Stimulated activated CD4-positive, alpha-beta T cell treated with anti-CD3 and anti-CD28 coated beads, Interleukin-12 subunit alpha, Interleukin-12 subunit beta, amount 100 ng/mL, for 48 hours (primary cell): ENCODE data around the gene ZNF488.
"Not testable (repeated sequence)": the region's sequence is repeated elsewhere in the genome, so short reads cannot be mapped to it uniquely, and the experiment has no call there.

Source experiments
- DNase-seq, 3 donors: peaks; one replicate each; pipeline ENCODE4 v3.0.0-alpha.2; 2020; ENCODE audit warnings: low read depth in 2 of 3, low spot score in 1 of 3

Gene ZNF488

DNA sequence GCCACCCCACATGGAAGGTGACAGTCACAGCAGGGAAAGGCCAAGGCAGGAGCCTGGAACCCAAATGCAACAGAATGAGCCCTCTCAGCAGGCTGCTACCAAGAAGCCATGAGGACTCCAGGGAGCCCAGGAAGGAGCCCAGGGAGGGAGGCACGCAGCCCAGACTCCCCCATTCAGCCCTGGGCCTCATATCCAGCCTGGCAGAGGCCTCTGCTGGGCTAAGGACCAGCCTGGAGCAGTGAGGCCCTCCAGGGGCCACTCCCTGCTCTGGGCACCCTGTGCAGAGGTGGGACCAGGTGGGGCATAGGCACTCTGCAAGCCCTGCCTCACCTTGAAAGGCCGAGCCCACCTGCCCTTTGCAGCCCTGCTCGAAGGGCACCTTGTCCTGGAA lies 25.8 kb upstream of the ZNF488 start:
- no peak for DNase-seq

DNA sequence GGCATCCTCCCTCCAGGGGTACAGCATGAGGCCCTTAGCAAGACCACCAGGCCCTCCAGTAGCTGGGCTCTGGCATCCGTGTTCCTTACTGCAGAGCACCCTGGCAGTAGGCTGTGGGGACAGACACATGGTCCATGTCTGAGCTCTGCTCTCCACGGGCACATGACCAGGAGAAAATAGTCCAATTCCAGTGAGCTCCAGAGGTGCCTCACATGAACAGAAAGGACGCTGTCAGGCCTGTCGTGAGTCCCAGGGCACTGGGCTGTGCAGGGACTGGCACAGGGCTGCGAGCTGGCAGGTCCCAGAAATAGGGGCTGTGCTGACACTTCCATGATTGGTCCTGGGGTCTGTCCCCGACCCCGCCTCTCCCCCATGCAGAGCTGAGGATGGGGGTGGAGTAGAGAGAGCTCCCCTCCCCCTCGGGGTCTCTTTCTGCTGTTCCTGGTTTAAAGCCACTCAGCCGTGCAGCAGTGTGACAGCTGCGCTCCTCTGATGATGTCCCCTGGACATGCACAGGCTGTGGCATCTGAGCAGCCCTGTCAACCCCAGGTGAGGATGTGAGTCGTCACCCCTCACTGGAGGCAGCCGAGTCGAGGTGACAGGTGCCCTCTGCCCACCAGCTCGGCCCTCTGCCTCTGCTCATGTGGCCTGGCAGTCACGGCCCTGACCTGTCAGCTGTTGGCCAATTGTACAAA lies 25.2 kb upstream of the ZNF488 start:
- DNase-seq = no peak

GRCh38 chr10:47408606-47409005 lies 24.5 kb upstream of the ZNF488 start:
- DNase-seq = no peak

- DNase-seq = no peak
Measured at GRCh38 chr10:47406870-47407691, 23.0 kb upstream of the ZNF488 start.

- DNase-seq = no peak
Measured at GRCh38 chr10:47406548-47406869, 22.4 kb upstream of the ZNF488 start.

- no peak for DNase-seq
Measured at GRCh38 chr10:47405857-47406547, 21.9 kb upstream of the ZNF488 start.

- DNase-seq = no peak
Measured at GRCh38 chr10:47404937-47405336, 20.8 kb upstream of the ZNF488 start.

DNA sequence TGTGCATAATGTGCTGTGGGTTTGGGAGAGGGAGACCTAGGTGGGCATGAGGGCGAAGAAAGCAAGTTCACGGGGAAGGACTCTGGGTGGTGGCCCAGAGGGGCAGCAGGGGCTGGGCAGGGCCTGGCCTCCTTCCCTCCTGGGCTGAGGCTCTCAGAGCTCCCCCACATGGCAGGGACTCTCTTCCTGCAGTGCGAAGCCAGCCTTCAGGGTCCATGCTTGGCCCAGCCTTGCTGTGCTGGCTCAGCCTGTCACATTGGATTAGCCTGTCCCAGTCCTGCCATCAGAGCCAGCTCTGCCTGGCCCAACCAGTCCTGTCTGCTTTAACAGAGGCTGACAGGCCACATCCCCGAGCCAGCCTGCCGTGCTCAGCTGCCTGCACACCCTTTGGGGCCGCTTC lies 20.4 kb upstream of the ZNF488 start:
- DNase-seq = no peak

GRCh38 chr10:47403446-47404318 lies 19.6 kb upstream of the ZNF488 start:
- no peak for DNase-seq

DNA sequence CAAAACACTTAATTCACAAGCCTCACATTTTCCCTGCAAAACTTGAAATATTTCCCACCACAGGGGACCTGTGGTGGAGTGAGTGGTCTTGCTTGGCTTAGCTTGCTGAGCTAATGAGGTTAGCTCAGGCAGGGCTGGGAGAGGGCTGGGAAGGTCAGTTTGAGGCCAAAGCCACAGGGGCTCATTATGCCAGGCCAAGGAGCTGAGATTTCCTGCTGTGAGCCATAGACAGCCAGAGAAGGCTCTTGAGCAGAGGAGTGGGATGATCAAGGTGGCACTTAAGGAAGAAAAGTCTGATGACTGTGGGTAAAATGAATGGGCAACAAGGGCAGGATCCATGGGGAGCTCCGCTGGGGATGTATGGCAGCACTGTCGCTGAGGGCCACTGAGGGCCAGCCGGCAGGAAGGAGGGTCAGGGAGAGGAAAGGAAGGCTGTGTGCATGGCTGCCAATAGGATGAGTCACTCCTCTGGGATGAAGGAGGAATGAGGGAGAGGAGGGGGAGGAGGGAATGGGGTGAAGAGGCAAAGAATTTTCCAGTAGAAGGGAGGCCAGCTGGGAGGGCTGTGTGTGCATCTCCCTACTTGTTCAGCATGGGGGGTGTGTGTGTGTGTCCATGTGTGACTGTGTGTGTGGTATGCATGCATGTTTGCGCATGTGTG lies 18.7 kb upstream of the ZNF488 start:
- no peak for DNase-seq

DNA sequence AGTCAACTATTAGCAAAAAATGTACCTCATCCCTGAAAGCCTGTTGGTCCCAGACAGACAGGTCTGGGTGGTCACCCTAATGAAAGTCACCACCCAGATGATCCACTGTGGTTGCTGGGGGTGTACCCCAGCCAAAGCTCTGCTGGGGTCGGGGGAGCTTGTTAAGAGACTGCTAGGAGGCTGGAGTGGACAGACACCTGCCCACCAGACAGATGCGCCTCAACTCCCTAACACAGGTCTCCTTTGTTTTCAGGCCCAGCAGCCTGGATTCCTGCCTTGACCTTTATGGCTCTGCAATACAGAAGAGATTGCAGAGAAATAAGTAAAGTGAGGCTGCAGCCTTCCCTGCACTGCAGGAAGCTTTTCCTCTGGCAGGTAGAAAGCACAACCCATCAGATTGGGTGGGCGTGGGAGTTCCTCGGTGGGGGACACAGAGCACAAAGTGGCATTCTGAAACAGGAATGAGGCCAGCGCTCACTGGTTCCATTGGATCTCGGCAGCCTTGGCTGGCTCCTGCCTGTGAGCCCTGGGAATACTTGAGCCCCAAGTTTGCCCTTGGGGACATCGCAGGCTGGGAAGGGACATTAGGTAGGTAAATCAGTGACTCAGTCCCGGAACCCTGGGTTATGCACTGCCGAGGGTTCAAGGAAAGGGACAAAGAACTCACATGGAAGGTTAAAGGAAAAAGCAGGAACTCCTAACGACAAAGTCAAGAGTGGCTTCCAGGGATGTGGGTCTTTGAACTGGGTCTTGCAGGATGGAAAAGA lies 18.0 kb upstream of the ZNF488 start:
- no peak for DNase-seq

- DNase-seq = no peak
Measured at GRCh38 chr10:47401210-47401609, 17.1 kb upstream of the ZNF488 start.

DNA sequence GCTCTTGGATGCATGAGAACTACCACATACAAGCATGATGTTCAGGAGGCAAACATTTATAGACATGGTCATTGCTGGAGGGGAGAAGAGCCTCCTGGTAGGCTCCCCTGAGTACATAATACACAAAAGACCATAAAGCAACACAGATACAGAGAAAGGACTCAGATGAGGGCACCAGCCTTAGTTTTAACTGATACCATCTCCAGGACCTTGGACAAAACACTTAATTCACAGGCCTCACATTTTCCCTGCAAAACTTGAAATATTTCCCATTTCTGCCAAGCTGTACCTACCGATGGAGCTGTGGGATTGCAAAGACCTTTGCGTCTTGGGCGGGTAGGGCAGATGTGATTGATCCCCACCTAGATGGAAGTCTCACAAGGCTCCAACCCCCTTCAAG lies 16.7 kb upstream of the ZNF488 start:
- no peak for DNase-seq

GRCh38 chr10:47400251-47400650 lies 16.2 kb upstream of the ZNF488 start:
- no peak for DNase-seq

GRCh38 chr10:47397256-47397655 lies 13.2 kb upstream of the ZNF488 start:
- DNase-seq = no peak

DNA sequence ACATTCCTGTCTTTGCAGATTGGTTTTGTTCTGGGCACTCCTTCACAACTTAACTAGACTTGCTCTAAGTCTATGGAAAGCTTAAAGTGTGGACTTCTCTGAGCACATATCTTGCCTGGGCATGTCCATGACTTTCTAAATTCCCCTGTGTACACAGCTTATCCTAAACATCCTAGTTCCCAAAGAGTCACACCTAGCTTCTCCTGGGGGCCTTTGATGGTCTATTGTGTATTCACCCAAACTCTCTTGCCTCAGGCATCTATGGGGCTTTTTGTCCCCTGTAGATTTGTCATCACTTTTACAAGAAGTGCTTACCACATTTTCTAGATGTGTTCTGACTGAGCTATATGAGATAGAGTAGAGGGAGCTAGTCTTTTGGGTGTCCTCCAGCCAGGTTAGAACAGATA lies 12.2 kb upstream of the ZNF488 start:
- DNase-seq = no peak

GRCh38 chr10:47389619-47390018 lies 5.5 kb upstream of the ZNF488 start:
- DNase-seq = no peak

- DNase-seq = no peak
Measured at GRCh38 chr10:47388879-47389278, 4.8 kb upstream of the ZNF488 start.

DNA sequence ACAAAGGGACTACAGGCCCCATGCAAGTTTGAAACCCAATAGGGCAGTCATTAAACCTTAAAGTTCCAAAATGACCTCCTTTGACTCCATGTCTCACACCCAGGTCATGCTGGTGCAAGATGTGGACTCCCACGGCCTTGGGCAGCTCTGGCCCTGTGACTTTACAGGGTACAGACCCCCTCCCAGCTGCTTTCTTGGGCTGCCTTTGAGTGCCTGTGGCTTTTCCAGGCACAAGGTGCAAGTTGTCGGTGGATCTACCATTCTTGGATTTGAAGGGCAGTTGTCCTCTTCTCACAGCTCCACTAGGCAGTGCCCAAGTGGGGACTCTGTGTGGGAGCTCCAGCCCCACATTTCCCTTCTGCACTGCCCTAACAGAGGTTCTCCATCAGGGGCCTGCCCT lies 2.0 kb upstream of the ZNF488 start:
- not testable (repeated sequence) for DNase-seq
